ENCODE results near the gene GGT1. TPM values are rescaled to one million over a fixed set of nuclear protein-coding genes. Genes with fewer than 3 reads are reported as not detected.
"Not testable (repeated sequence)": the region's sequence is repeated elsewhere in the genome, so short reads cannot be mapped to it uniquely, and the experiment has no call there.

Gene GGT1
- 118 and 145 TPM in 2 replicates for total RNA-seq

- DNase-seq (ENCODE audit: low read depth), result not testable (repeated sequence)
These were observed at the start of gene GGT1 for GRCh38 chr22:24602847-24603769. TSS of gene GGT1 (plus strand) at chr22:24603193. CDS start at chr22:24611082, 7,889 bp downstream.

DNA sequence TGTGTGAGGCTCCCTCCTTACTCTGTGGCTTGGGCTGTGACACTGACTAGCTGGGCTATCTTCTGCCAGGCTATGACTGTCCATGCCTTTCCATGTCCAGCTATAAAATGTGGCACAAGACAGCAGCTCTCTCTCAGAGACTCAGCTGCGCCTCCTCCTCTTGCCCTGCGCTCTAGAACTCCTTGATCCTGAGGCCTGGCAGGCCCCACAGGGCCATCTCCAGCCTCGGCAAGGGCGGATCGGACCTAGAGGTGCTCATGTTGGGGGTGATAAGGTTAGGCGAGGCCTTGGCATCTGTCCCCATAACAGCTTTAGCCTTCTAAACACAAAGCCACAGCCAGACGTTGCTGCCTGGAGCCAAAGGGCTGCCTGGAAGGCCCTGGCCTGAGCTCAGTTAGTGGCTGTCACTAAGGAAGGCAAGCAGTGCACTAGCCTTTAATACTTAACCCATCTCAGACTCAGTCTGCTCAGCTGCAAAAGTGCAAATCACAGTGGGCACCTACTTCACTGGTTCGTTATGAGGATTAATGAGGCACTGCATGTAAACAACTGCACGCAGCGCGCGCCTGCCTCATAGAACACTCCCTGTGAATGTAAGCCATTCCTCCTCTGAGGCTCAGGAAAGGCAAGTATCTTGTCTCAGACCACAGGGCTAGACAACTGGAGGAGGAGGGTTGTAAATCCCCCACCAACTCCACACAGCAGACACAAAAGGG, 49.2 kb upstream of the GGT1 start:
- DNase-seq (ENCODE audit: low read depth), result peak; percentile 49

GRCh38 chr22:24554313-24555164, 48.5 kb upstream of the GGT1 start, which contains the start of gene GUCD1:
TSS of gene GUCD1 (minus strand) at chr22:24555138. CDS start at chr22:24554991, 147 bp downstream.
- DNase-seq (ENCODE audit: low read depth), result peak; percentile 22

DNA sequence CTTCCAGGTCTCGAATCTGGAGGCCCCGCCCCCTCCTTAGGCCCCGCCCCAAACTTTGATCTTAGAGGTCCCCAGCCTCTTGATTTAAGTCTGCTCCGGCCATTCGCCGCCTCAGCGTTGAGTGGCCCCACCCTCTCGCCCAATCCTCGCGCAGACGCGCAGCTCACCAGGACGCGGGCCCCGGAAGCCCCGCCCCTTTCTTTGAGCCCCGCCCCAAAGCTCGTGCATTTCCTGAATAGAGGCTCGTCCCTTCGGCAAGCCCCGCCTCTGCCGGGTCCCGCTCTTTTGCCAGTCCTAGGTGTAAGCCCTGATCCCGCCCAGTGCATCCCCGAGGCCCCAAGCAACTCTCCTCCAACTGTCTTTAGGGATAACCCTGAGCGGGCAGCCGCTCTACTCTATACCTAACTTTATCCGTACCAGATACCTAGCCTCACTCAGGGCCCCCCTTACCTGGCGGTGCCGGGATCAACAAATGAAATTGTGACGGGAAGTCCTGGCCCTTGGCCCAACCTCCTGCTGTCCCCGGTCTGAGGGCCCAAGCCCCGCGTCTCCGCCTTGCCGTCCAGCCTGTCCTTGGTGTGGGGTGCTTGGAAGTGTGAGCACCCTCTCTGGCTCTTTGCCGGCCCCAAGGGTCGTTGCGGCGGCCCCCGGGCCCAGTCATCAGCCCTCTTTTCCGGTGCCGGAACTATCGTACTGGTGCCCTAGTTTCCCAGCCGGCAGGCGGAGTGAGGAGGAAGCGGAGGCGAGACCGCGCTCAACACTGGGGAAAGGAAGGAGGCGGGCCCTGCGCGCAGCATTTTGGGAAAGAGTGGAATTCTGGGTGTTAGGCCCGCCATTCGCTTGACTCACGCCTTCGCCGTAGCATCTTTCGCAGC, 47.6 kb upstream of the GGT1 start, which contains the start of gene SNRPD3:
Gene SNRPD3, plus strand, starts transcription at position 835 of the 875 bp plus-strand sequence. CDS start 1,676 bp downstream, outside the sequence.
- DNase-seq (ENCODE audit: low read depth), result peak; percentile 94

DNA sequence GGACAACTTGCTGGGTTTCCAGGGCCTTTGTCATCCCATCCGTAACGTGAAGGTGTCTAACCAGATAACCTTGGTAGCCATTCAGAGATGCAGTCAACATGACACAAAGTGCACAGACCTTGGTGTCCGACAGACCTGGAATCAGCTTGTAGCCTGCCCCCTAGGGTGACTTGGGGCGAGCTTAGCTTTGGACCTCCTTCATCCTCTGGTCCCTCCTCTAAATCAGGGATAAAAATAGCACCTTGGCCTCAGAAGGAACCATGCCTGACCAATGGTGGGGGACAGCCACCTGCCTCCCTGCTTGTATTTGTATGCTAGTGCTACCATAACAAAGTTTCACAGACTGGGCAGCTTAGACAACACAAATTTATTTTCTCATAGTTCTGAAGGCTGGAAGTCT, 43.5 kb upstream of the GGT1 start:
- no peak for DNase-seq (ENCODE audit: low read depth)

DNA sequence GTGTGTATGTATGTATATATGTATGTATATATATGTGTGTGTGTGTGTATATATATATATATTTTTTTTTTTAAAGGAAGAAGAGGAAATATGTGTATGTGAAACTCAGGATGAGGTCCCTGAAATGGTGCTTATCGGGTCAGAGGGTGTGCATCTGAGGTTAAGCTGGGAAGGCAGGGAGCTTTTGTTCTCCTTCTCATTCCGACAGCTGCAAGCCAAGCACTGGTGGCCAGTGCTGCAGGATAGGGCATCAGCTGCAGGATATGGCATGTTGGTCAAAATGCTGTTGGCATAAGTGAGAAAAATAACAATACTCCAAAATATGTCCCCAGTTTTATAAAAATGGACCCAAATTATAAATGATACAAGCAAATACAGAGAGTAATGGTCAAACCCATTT, 39.7 kb upstream of the GGT1 start:
- DNase-seq (ENCODE audit: low read depth), result no peak

GRCh38 chr22:24564376-24565058, 38.5 kb upstream of the GGT1 start:
- no peak for DNase-seq (ENCODE audit: low read depth)

DNA sequence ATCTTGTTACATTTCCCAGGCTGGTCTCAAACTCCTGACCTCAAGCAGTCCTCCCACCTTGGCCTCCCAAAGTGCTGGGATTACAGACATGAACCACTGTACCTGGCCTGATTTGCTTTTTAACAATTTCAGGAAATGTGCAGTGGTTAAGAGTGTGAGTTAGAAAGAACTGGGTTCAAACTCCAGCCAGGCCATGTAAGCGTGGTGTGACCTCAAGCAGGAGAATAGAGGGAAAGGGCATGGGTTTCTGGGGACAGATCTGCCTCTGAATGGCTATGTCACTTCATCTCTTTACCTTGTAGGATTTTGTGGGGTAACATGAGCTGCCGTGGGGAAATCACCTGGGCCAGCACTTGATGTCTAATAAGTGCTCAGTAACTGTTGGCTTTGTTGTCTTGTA, 37.9 kb upstream of the GGT1 start:
- no peak for DNase-seq (ENCODE audit: low read depth)

GRCh38 chr22:24566899-24567511, 36.0 kb upstream of the GGT1 start:
- DNase-seq (ENCODE audit: low read depth), result no peak

DNA sequence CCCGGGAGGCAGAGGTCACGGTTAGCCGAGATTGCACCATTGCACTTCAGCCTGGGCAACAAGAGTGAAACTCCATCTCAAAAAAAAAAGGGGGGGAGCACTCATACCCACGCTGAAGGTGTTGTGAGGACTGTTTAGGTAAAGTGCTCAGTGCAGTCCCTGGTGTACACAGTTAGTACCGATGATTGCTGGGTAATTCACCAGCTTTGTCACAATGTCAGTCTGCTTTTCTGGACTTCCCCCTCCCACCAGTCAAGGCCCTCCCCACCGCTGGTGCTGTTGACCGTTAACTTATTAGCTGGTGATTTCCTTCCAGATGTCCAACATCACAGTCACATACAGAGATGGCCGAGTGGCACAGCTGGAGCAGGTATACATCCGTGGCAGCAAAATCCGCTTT, 35.3 kb upstream of the GGT1 start:
- no peak for DNase-seq (ENCODE audit: low read depth)

DNA sequence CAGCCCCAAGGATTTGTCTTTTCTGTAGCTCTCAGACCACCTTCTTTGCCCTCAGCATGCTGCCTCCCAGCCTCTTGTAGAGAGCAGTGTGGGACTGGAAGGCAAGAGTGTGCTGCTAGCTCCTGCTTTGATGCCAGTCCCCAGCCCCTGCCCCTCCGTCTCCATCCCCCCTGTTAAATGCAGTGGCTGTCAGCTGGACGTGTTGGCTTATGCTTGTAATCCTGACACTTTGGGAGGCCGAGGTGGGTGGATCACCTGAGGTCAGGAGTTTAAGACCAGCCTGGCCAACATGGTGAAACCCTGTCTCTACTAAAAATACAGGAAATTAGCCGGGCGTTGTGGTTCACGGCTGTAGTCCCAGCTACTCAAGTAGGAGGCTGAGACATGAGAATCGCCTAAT, 31.7 kb upstream of the GGT1 start:
- DNase-seq (ENCODE audit: low read depth), result no peak

GRCh38 chr22:24576778-24577177, 26.2 kb upstream of the GGT1 start:
- no peak for DNase-seq (ENCODE audit: low read depth)

GRCh38 chr22:24578355-24579257, 24.4 kb upstream of the GGT1 start:
- DNase-seq (ENCODE audit: low read depth), result peak; percentile 40

- no peak for DNase-seq (ENCODE audit: low read depth)
These were observed 23.8 kb upstream of the GGT1 start for GRCh38 chr22:24579258-24579601.

- peak; percentile 90 for DNase-seq (ENCODE audit: low read depth)
These were observed 22.7 kb upstream of the GGT1 start for GRCh38 chr22:24580276-24580675.

- no peak for DNase-seq (ENCODE audit: low read depth)
These were observed 20.8 kb upstream of the GGT1 start for GRCh38 chr22:24582056-24582814.

DNA sequence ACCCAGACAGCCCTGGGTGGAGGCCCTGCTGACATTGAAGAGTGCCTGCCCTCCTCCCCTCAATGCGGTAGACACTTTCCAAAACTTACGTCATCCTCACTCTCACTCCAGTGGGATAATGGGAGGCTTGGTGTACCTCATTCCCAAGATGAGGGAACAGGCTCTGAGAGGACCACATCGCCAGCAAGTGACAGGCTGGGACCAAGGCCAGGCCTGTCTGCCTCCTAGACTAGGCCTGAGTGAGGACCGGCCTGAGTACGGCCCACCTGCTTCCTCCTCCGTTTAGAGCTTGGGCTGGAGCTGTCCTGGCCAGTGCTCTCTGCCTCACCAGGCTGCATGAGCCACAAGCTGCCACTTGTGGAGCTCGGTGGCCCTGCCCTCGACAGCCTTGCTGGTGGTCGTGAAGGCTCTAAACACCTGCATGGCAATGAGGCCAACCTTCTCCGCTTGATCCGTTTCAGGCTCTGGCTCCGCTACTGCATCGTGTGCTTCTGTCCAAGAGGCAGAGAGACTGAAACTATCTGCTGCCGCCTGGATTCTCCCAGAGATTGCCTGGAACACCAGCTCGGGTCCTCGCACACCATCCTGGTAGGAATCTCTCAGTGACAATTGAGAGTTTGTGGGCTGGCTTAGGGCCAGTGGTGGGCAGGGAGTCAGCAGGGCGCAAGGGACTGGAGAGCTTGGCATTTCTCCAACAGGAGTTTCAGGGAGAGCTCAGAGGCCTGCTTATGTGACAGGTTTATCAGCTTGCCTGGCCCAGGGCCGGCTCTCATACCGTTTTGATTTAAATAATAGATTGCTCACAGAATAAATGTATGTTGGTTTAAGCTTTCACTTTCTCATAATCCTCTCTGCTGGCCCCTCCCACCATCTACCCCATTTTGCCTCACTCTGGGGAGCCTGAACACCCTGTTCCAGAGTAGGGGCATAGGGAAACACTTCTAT, 19.5 kb upstream of the GGT1 start:
- DNase-seq (ENCODE audit: low read depth), result no peak

Measured in renal cortical epithelial cell (primary cell).